SK-N-SH (cell line): ENCODE measurements around the gene GAGE10. TPM values are rescaled to one million over a fixed set of nuclear protein-coding genes. Genes with fewer than 3 reads are reported as not detected.

Experiments used
- CTCF ChIA-PET: fragments of 300-600, 350-600 bp; formaldehyde crosslinking; extraction: SDS; loops from one replicate; lab custom pipeline; 2021; lab: Yijun Ruan, JAX
- POLR2A ChIA-PET: fragments of 350-600 bp; sonication (Branson Sonifier 250); formaldehyde crosslinking; extraction: SDS; loops from one replicate; lab custom pipeline; 2020; ENCODE audit warnings: antibody characterized with exemption, inconsistent platforms; lab: Yijun Ruan, JAX
- DNase-seq: peaks from one replicate; pipeline ENCODE4 v3.0.0; 2012
- H2AFZ ChIP-seq: fragments of 200-600 bp; sonication (generic); 2 replicates; pipeline ENCODE4 v1.8.1; 2016; ENCODE audit warnings: antibody characterized with exemption, mild to moderate bottlenecking, low read depth
- H3F3A ChIP-seq: fragments of 200-600 bp; sonication (generic); replicated peaks from 2 replicates; pipeline ENCODE3; 2016; ENCODE audit warnings: antibody characterized with exemption, mild to moderate bottlenecking; ENCODE audit not compliant: insufficient read depth
- H3K27ac ChIP-seq, 2 experiments: fragments of 200-500 bp in 1 of 2; fragments of 200-600 bp in 1 of 2; sonication (Bioruptor generic) in 1 of 2; sonication (generic), shearing (Covaris generic) in 1 of 2; 2 replicates each; pipeline versions ENCODE4 v1.5.1 to v1.6.1; 2014 to 2016; ENCODE audit warnings: low read depth in 2 of 2, inconsistent platforms in 1 of 2, low read length in 1 of 2, mild to moderate bottlenecking in 1 of 2, mixed read lengths in 1 of 2
- H3K27me3 ChIP-seq: fragments of 200-600 bp; sonication (generic), shearing (Covaris generic); 2 replicates; pipeline ENCODE4 v1.6.1; 2016; ENCODE audit warnings: mixed run types; ENCODE audit not compliant: insufficient read depth
- H3K36me3 ChIP-seq, 2 experiments: fragments of 200-500 bp in 1 of 2; fragments of 200-600 bp in 1 of 2; sonication (Bioruptor generic) in 1 of 2; sonication (generic) in 1 of 2; replicated peaks in 1 of 2; 2 replicates each; pipeline versions ENCODE3 to v1.5.1; 2014 to 2016; ENCODE audit warnings: low read length in 1 of 2, mild to moderate bottlenecking in 1 of 2; ENCODE audit not compliant: insufficient read depth in 2 of 2, control insufficient read depth in 1 of 2
- H3K4me1 ChIP-seq, 2 experiments: fragments of 200-500 bp in 1 of 2; fragments of 200-600 bp in 1 of 2; sonication (Bioruptor generic) in 1 of 2; sonication (generic), shearing (Covaris generic) in 1 of 2; 2 replicates each; pipeline versions ENCODE4 v1.5.1 to v1.6.1; 2014 to 2016; ENCODE audit warnings: low read depth in 1 of 2, low read length in 1 of 2, mixed run types in 1 of 2; ENCODE audit not compliant: insufficient read depth in 2 of 2, control insufficient read depth in 1 of 2
- H3K4me2 ChIP-seq: fragments of 200-600 bp; sonication (generic), shearing (Covaris generic); 2 replicates; pipeline ENCODE4 v1.6.1; 2017; ENCODE audit warnings: mixed run types
- H3K4me3 ChIP-seq, 2 experiments: fragments of 200-500 bp in 1 of 2; fragments of 200-600 bp in 1 of 2; sonication (Bioruptor generic) in 1 of 2; sonication (generic), shearing (Covaris generic) in 1 of 2; 2 replicates each; pipeline versions ENCODE4 v1.5.1 to v1.8.1; 2014 to 2016; ENCODE audit warnings: low read depth in 2 of 2, inconsistent platforms in 1 of 2, low read length in 1 of 2, mild to moderate bottlenecking in 1 of 2, mixed read lengths in 1 of 2, moderate library complexity in 1 of 2
- H3K79me2 ChIP-seq: fragments of 200-600 bp; sonication (generic); 2 replicates; pipeline ENCODE4 v1.8.1; 2017; ENCODE audit warnings: mild to moderate bottlenecking; ENCODE audit not compliant: insufficient read depth
- H3K9ac ChIP-seq: fragments of 200-600 bp; sonication (generic); 2 replicates; pipeline ENCODE4 v1.6.1; 2017; ENCODE audit warnings: mixed run types
- H3K9me2 ChIP-seq: fragments of 200-600 bp; sonication (generic); 2 replicates; pipeline ENCODE4 v1.6.1; 2017; ENCODE audit warnings: mixed run types
- H3K9me3 ChIP-seq: fragments of 200-600 bp; sonication (generic); 2 replicates; pipeline ENCODE4 v1.6.1; 2017; ENCODE audit warnings: mixed run types, mild to moderate bottlenecking, moderate library complexity
- H4K20me1 ChIP-seq: fragments of 200-600 bp; sonication (generic); 2 replicates; pipeline ENCODE4 v1.6.1; 2017; ENCODE audit warnings: mild to moderate bottlenecking, mixed run types; ENCODE audit not compliant: insufficient read depth
- CHD2 ChIP-seq: fragments of 150-350 bp; IDR thresholded peaks from 2 replicates; pipeline ENCODE4 v1.6.1; 2018; ENCODE audit warnings: low read length; ENCODE audit not compliant: partially characterized antibody
- ELF1 ChIP-seq: IDR thresholded peaks from 2 replicates; pipeline ENCODE4 v1.4.0; 2012
- EZH2phosphoT487 ChIP-seq: fragments of 200-600 bp; sonication (generic); IDR thresholded peaks from 2 replicates; pipeline ENCODE4 v1.6.1; 2017; ENCODE audit warnings: low read depth, mixed run types, mild to moderate bottlenecking, antibody characterized with exemption, moderate library complexity, borderline replicate concordance
- FOXM1 ChIP-seq: IDR thresholded peaks from 2 replicates; pipeline ENCODE4 v1.4.0; 2012; ENCODE audit warnings: low read depth, mild to moderate bottlenecking
- NRF1 ChIP-seq: IDR thresholded peaks from 2 replicates; pipeline ENCODE4 v1.6.1; 2012; ENCODE audit warnings: low read depth, mild to moderate bottlenecking, low read length
- RAD21 ChIP-seq: IDR thresholded peaks from 2 replicates; pipeline ENCODE4 v1.6.1; 2012; ENCODE audit warnings: mild to moderate bottlenecking, low read length
- RFX5 ChIP-seq: IDR thresholded peaks from 2 replicates; pipeline ENCODE4 v1.6.1; 2012; ENCODE audit warnings: mild to moderate bottlenecking, improper control_type of control experiment, low read length
- RXRA ChIP-seq: IDR thresholded peaks from 2 replicates; pipeline ENCODE4 v1.4.0; 2012; ENCODE audit warnings: low read depth, mild to moderate bottlenecking, borderline replicate concordance
- SMC3 ChIP-seq: IDR thresholded peaks from 2 replicates; pipeline ENCODE4 v1.6.1; 2012; ENCODE audit warnings: low read depth, low read length, improper control_type of control experiment
- TAF1 ChIP-seq: IDR thresholded peaks from 2 replicates; pipeline ENCODE4 v1.6.1; 2012; ENCODE audit warnings: low read depth, mild to moderate bottlenecking, low read length, moderate library complexity, borderline replicate concordance
- TEAD4 ChIP-seq: IDR thresholded peaks from 2 replicates; pipeline ENCODE4 v1.4.0; 2012; ENCODE audit warnings: mild to moderate bottlenecking, borderline replicate concordance; ENCODE audit not compliant: insufficient read depth
- YY1 ChIP-seq: IDR thresholded peaks from 2 replicates; pipeline ENCODE4 v1.4.0; 2012; ENCODE audit warnings: low read depth, mild to moderate bottlenecking
- whole genome bisulfite sequencing: methylation state at CpG from one replicate; pipeline ENCODE4 v1.1.6; 2017; ENCODE audit warnings: low lambda C conversion rate; 5-methylcytosine and 5-hydroxymethylcytosine counted together
- polyA plus RNA-seq, 3 experiments: library from polyadenylated mRNA; depleted of rRNA; stranded (reverse); fragments of >200 nt; gene quantifications; 2 replicates each; pipeline ENCODE4 v1.2.3, GENCODE V29; 2012
- TF ChIP-seq, protein P1 (sequence below): fragments of 200-600 bp; sonication (generic); IDR thresholded peaks from 2 replicates; pipeline ENCODE4 v1.6.1; 2017; ENCODE audit warnings: antibody characterized with exemption, mild to moderate bottlenecking, moderate library complexity
- TF ChIP-seq, protein P2 (sequence below): fragments of 150-350 bp; IDR thresholded peaks from 2 replicates; pipeline ENCODE4 v1.6.1; 2017; ENCODE audit warnings: antibody characterized with exemption, low read length, low read depth, borderline replicate concordance
- TF ChIP-seq, protein P3 (sequence below): IDR thresholded peaks from 2 replicates; pipeline ENCODE4 v1.4.0; 2012; ENCODE audit warnings: low read depth
- TF ChIP-seq, protein P4 (sequence below): IDR thresholded peaks from 2 replicates; pipeline ENCODE4; 2012

GAGE10 gene
- polyA plus RNA-seq, 1 of the 3 experiments (the other 2 are of a cell fraction), result not detected

DNA sequence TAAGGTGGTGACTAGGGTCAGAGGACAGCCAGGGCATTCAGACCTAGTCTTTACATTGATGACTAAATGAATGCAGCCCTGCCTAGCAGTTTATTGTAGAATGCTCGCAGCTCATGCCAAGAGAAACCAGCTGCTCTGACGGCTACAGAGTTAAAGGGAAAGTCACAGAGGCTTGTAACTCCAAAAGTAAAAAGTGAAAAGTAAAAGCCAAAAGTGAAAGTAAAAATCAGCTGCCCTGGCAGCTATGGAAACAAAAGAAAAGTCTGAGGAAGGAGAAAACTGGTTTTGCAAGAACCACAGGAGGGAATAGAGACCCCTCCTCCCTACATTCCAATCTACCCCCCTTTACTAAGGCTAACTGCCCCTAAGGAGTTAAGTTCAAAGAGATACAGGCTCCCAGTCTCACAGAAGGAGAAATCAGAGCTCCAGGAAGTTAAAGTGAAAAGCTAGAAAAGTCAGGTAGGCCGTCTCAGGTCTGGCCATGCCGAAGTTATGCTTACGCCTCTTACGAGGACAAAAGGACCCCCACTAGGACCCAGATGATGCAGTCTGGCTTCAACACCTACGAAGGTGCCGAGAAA lies 6.0 kb downstream of the GAGE10 start:
- no peaks in the 10 kb centered on the region for H3K9me3 ChIP-seq
- DNase-seq, result no peak
- no peaks in the 10 kb centered on the region for H3F3A ChIP-seq
- no peaks in the 10 kb centered on the region for H3K79me2 ChIP-seq
- no peaks in the 10 kb centered on the region; a peak in 1 of 4 replicates for H3K4me1 ChIP-seq
- no peak overlapping the region for H3K9ac ChIP-seq
- H4K20me1 ChIP-seq, result no peaks in the 10 kb centered on the region
- H3K27ac ChIP-seq, result no peak overlapping the region
- peak overlapping the region; percentile 9 to 64; a peak in 3 of 4 replicates for H3K4me3 ChIP-seq
- no peaks in the 10 kb centered on the region for H3K9me2 ChIP-seq
- H3K36me3 ChIP-seq, result no peaks in the 10 kb centered on the region
- POLR2A ChIA-PET, result no interaction called here
- WGBS, result 26% methylated on average over 8 of the region's 8 CpGs
- H3K4me2 ChIP-seq, result peak overlapping the region; percentile 78
- H3K27me3 ChIP-seq, result peaks cover 53% of the 10 kb centered on the region
- H2AFZ ChIP-seq, result peak overlapping the region; percentile 77
- CTCF ChIA-PET, result interaction anchor here (2.3 kb wide), 1 partner anchor 18 kb away, joined by 9 read pairs; no protein-coding TSS in a partner anchor
- TF ChIP-seq, protein P1, sequence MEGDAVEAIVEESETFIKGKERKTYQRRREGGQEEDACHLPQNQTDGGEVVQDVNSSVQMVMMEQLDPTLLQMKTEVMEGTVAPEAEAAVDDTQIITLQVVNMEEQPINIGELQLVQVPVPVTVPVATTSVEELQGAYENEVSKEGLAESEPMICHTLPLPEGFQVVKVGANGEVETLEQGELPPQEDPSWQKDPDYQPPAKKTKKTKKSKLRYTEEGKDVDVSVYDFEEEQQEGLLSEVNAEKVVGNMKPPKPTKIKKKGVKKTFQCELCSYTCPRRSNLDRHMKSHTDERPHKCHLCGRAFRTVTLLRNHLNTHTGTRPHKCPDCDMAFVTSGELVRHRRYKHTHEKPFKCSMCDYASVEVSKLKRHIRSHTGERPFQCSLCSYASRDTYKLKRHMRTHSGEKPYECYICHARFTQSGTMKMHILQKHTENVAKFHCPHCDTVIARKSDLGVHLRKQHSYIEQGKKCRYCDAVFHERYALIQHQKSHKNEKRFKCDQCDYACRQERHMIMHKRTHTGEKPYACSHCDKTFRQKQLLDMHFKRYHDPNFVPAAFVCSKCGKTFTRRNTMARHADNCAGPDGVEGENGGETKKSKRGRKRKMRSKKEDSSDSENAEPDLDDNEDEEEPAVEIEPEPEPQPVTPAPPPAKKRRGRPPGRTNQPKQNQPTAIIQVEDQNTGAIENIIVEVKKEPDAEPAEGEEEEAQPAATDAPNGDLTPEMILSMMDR, result no peak
- TF ChIP-seq FOXM1, result no peak
- TF ChIP-seq, protein P2, sequence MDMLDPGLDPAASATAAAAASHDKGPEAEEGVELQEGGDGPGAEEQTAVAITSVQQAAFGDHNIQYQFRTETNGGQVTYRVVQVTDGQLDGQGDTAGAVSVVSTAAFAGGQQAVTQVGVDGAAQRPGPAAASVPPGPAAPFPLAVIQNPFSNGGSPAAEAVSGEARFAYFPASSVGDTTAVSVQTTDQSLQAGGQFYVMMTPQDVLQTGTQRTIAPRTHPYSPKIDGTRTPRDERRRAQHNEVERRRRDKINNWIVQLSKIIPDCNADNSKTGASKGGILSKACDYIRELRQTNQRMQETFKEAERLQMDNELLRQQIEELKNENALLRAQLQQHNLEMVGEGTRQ, result no peak
- TF ChIP-seq TAF1, result no peak
- TF ChIP-seq, protein P3, sequence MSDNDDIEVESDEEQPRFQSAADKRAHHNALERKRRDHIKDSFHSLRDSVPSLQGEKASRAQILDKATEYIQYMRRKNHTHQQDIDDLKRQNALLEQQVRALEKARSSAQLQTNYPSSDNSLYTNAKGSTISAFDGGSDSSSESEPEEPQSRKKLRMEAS, result no peak
- TF ChIP-seq RFX5, result no peak
- no peak for TF ChIP-seq YY1
- TF ChIP-seq, protein P4, sequence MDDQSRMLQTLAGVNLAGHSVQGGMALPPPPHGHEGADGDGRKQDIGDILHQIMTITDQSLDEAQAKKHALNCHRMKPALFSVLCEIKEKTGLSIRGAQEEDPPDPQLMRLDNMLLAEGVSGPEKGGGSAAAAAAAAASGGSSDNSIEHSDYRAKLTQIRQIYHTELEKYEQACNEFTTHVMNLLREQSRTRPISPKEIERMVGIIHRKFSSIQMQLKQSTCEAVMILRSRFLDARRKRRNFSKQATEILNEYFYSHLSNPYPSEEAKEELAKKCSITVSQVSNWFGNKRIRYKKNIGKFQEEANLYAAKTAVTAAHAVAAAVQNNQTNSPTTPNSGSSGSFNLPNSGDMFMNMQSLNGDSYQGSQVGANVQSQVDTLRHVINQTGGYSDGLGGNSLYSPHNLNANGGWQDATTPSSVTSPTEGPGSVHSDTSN, result no peak
- TF ChIP-seq RXRA, result no peak
- no peak for TF ChIP-seq ELF1
- TF ChIP-seq EZH2phosphoT487, result no peak
- TF ChIP-seq SMC3, result no peak
- TF ChIP-seq TEAD4, result no peak

GRCh38 chrX:49310371-49310770 lies 6.9 kb downstream of the GAGE10 start:
- ChIA-PET POLR2A (no interaction called here), CTCF (interaction anchor here (2.3 kb wide), 1 partner anchor 19 kb away, joined by 9 read pairs; no protein-coding TSS in a partner anchor)
- Histone ChIP-seq H3K9me2 (no peaks in the 10 kb centered on the region), H3K79me2 (no peaks in the 10 kb centered on the region), H3K27me3 (peaks cover 53% of the 10 kb centered on the region), H2AFZ (no peak overlapping the region), H3K9ac (no peak overlapping the region), H4K20me1 (no peaks in the 10 kb centered on the region), H3K4me3 (no peak overlapping the region), H3K4me2 (peak overlapping the region; percentile 78; the same call in 1 of the 2 replicates), H3K9me3 (no peaks in the 10 kb centered on the region), H3K36me3 (no peaks in the 10 kb centered on the region), H3K27ac (no peak overlapping the region), H3F3A (no peaks in the 10 kb centered on the region), H3K4me1 (no peaks in the 10 kb centered on the region; a peak in 1 of 4 replicates)
- no peak for TF ChIP-seq NRF1
- no peak for TF ChIP-seq RAD21
- no peak for TF ChIP-seq CHD2
- 49% methylated on average over 18 of the region's 18 CpGs for WGBS
- DNase-seq, result no peak
